ENCODE results near the gene TLNRD1. TPM values are rescaled to one million over a fixed set of nuclear protein-coding genes. Genes with fewer than 3 reads are reported as not detected.

TLNRD1 gene
- total RNA-seq, 3 donors from 2014 or later (not counting 1 experiment from before 2014, with no cell fraction given): 13.4 to 19.6 (median 17.5) TPM

DNA sequence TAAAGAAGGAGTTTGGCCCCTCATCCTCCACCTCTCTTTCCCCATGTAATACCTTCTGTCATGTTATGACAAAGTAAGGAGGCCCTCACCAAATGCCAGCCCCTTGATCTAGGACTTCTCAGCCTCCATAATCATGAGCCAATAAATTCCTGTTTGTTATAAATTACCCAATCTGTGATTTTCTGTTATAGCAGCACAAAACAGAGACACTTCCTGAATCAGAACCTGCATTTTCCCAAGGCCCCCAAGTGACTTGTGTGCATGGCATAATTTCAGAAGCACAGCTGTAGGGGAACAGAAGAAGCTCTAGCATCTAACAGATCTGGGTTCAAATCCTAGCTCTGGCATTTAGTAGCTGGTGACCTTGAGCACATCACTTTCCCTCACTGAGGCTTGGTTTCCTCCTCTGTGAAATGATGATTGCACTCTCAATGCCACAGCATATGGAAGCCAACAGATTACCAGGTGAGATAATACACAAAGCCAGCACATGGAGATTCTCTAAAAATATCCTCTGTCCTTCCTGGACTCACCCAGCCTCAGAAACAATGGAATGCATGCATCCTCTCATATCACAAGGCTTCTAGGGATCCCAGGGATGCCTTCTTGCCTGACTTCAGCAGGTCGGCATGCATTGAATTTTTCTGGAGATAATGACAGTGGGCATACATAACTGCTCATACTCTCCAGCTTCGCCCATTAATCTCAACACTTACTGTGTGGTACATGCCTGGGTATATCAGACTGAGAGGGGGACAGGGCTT is 26.3 kb downstream of the TLNRD1 start:
- WGBS (ENCODE audit: insufficient coverage): 100% methylated on average over 1 of the region's 2 CpGs
- peaks cover 3% of the 10 kb centered on the region for H3K4me1 ChIP-seq (ENCODE audit: control insufficient read depth, insufficient read depth, low read length)

DNA sequence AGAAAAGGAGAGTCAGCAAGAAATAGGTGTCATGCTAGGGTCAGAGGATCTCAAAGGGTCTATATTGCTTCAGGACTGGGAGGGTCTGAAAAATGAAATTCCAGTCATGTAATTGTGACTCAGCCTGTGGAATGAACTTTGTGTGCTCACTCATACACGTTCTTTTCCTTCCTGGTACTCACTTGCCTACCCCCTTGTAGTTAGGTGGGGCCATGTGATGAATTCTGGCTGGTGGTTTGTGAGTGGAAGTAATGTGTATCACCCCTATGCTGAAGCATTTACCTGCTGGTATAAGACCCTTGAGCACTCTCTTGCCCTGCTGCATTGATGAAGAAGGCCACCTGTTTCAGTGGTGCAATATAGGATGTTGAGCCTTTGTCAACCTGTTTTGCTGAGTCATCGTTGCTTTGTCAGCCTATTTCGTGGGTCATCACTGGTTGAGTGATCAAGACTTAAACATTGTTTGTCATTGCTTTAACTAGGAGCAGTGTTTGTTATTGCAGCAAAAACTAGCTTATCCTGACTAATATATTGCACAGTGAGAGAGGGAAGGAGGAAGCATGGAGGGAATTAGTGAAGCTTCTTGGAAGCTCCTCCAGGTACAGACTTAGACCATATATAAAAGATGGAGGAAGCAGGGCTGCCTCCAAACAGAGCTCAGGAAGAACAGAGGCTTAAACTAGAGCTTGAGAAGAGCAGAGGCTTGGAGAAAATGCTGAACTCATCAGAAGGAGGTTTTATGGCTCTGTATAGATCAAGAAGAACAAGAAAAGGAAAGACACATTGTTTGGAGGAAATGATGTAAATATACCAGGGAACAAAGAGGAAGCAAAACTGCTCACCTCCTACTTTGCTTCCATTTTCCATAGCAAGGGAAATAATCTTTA is 28.9 kb downstream of the TLNRD1 start:
- Histone ChIP-seq H3K9me3 (ENCODE audit: control insufficient read depth, insufficient read depth, low read length) (no peaks in the 10 kb centered on the region), H3K4me3 (ENCODE audit: low read length) (no peak overlapping the region), H3K27me3 (ENCODE audit: control insufficient read depth, insufficient read depth, low read length) (no peaks in the 10 kb centered on the region), H3K27ac (ENCODE audit: low read length) (no peak overlapping the region), H3K4me1 (ENCODE audit: control insufficient read depth, insufficient read depth, low read length) (no peaks in the 10 kb centered on the region), H3K36me3 (ENCODE audit: control insufficient read depth, insufficient read depth, low read length) (no peaks in the 10 kb centered on the region)
- TF ChIP-seq, protein P1, sequence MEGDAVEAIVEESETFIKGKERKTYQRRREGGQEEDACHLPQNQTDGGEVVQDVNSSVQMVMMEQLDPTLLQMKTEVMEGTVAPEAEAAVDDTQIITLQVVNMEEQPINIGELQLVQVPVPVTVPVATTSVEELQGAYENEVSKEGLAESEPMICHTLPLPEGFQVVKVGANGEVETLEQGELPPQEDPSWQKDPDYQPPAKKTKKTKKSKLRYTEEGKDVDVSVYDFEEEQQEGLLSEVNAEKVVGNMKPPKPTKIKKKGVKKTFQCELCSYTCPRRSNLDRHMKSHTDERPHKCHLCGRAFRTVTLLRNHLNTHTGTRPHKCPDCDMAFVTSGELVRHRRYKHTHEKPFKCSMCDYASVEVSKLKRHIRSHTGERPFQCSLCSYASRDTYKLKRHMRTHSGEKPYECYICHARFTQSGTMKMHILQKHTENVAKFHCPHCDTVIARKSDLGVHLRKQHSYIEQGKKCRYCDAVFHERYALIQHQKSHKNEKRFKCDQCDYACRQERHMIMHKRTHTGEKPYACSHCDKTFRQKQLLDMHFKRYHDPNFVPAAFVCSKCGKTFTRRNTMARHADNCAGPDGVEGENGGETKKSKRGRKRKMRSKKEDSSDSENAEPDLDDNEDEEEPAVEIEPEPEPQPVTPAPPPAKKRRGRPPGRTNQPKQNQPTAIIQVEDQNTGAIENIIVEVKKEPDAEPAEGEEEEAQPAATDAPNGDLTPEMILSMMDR (IDR thresholded peaks at IDR 0.05): no peak
- Mint-ChIP-seq H3K9me3 (no peaks in the 10 kb centered on the region), H3K27me3 (ENCODE audit: low read depth in 2 of 2) (peaks cover 0 to 6% of the 10 kb centered on the region in 2 donors), H3K36me3 (no peaks in the 10 kb centered on the region), H3K27ac (no peak overlapping the region), H3K4me3 (no peak overlapping the region), H3K4me1 (peaks cover 0 to 5% of the 10 kb centered on the region in 2 donors)
- 85% methylated on average over 2 of the region's 3 CpGs for WGBS (ENCODE audit: insufficient coverage)
- ATAC-seq (no peak), DNase-seq (no peak)
- intact Hi-C loops (cut with micrococcal nuclease): no loop called here

More for the DNA sequence above, 26.3 kb downstream of the TLNRD1 start:
- no peaks in the 10 kb centered on the region for H3K9me3 ChIP-seq (ENCODE audit: control insufficient read depth, insufficient read depth, low read length)
- no peaks in the 10 kb centered on the region for H3K36me3 Mint-ChIP-seq
- intact Hi-C loops (cut with micrococcal nuclease): no loop called here
- no peak overlapping the region for H3K27ac Mint-ChIP-seq
- no peaks in the 10 kb centered on the region for H3K9me3 Mint-ChIP-seq
- peaks cover 5 to 12% of the 10 kb centered on the region in 2 donors for H3K27me3 Mint-ChIP-seq (ENCODE audit: low read depth in 2 of 2)
- no peak overlapping the region for H3K27ac ChIP-seq (ENCODE audit: low read length)
- TF ChIP-seq, protein P1 (IDR thresholded peaks at IDR 0.05): no peak
- H3K4me3 ChIP-seq (ENCODE audit: low read length): no peak overlapping the region
- no peaks in the 10 kb centered on the region for H3K36me3 ChIP-seq (ENCODE audit: control insufficient read depth, insufficient read depth, low read length)
- H3K4me3 Mint-ChIP-seq: no peak overlapping the region
- DNase-seq (no peak), ATAC-seq (no peak)
- peaks cover 9 to 19% of the 10 kb centered on the region in 2 donors for H3K4me1 Mint-ChIP-seq
- H3K27me3 ChIP-seq (ENCODE audit: control insufficient read depth, insufficient read depth, low read length): no peaks in the 10 kb centered on the region

DNA sequence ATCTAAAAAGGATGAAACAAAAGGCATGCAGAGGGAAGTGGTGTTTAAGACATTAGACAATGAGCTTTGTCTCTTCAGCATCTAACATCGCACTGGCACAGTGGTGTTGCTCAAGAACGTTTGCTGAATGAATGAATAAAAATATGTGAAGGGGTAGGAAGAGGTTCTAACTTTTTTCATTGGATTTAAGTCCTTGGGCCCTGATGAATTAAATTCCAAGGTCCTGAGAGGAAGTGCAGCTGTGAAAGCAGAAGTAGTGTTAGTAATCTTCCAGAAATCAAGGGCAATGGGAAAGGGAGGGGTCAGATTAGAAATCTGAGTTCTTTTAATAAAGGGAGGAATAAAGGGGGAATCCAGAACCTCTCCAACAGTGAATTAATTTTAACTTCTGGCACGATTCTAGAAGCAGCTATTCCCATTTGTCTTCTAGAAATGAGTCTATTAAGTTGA is 29.6 kb downstream of the TLNRD1 start:
- H3K4me3 ChIP-seq (ENCODE audit: low read length): no peak overlapping the region
- H3K36me3 Mint-ChIP-seq: no peaks in the 10 kb centered on the region
- H3K27ac ChIP-seq (ENCODE audit: low read length): no peak overlapping the region
- WGBS (ENCODE audit: insufficient coverage): 76% methylated on average over 2 of the region's 3 CpGs
- no peak overlapping the region for H3K4me3 Mint-ChIP-seq
- no peaks in the 10 kb centered on the region for H3K9me3 Mint-ChIP-seq
- no peaks in the 10 kb centered on the region for H3K36me3 ChIP-seq (ENCODE audit: control insufficient read depth, insufficient read depth, low read length)
- H3K27me3 ChIP-seq (ENCODE audit: control insufficient read depth, insufficient read depth, low read length): no peaks in the 10 kb centered on the region
- TF ChIP-seq, protein P1 (IDR thresholded peaks at IDR 0.05): no peak
- H3K4me1 ChIP-seq (ENCODE audit: control insufficient read depth, insufficient read depth, low read length): no peaks in the 10 kb centered on the region
- H3K4me1 Mint-ChIP-seq: peaks cover 0 to 5% of the 10 kb centered on the region in 2 donors
- peaks cover 0 to 6% of the 10 kb centered on the region in 2 donors for H3K27me3 Mint-ChIP-seq (ENCODE audit: low read depth in 2 of 2)
- no peaks in the 10 kb centered on the region for H3K9me3 ChIP-seq (ENCODE audit: control insufficient read depth, insufficient read depth, low read length)
- DNase-seq (no peak), ATAC-seq (no peak)
- no peak overlapping the region for H3K27ac Mint-ChIP-seq
- intact Hi-C loops (cut with micrococcal nuclease): no loop called here
